Neural crest cell (in vitro differentiated cells): ENCODE data around the gene ERF. TPM values are rescaled to one million over a fixed set of nuclear protein-coding genes. Genes with fewer than 3 reads are reported as not detected.

Experiments
- DNase-seq: peaks from one replicate; pipeline ENCODE4 v3.0.0; 2021; ENCODE audit warnings: low read depth, mixed read lengths, low spot score
- H3K27ac Mint-ChIP-seq: one replicate; pipeline ENCODE4 v1.8.0; 2021; ENCODE audit warnings: mild to moderate bottlenecking, mixed read lengths; ENCODE audit not compliant: unreplicated experiment
- H3K27me3 Mint-ChIP-seq: 2 replicates; pipeline ENCODE4 v1.8.0; 2021; ENCODE audit warnings: low read depth, mild to moderate bottlenecking, mixed read lengths
- H3K36me3 Mint-ChIP-seq: 2 replicates; pipeline ENCODE4 v1.8.0; 2021; ENCODE audit warnings: low read depth, mild to moderate bottlenecking, mixed read lengths
- H3K4me1 Mint-ChIP-seq: 2 replicates; pipeline ENCODE4 v1.8.0; 2021; ENCODE audit warnings: mixed read lengths
- H3K4me3 Mint-ChIP-seq: one replicate; pipeline ENCODE4 v1.8.0; 2021; ENCODE audit warnings: mild to moderate bottlenecking, mixed read lengths
- H3K9me3 Mint-ChIP-seq: 2 replicates; pipeline ENCODE4 v1.8.0; 2021; ENCODE audit warnings: mixed read lengths
- CTCF ChIP-seq: fragments of 200-600 bp; sonication (generic); conservative IDR thresholded peaks from 2 replicates; pipeline ENCODE4 v1.5.0; 2021; ENCODE audit warnings: antibody characterized with exemption, mild to moderate bottlenecking
- total RNA-seq: library from RNA; stranded (reverse); gene quantifications from 2 replicates; pipeline ENCODE4 v1.2.1, GENCODE V29; 2021

ERF gene
- total RNA-seq, 1 donor from 2014 or later, result 102 TPM

GRCh38 chr19:42226886-42227285 is 28.0 kb downstream of the ERF start:
- Mint-ChIP-seq H3K27me3 (peaks cover 2% of the 10 kb centered on the region), H3K27ac (no peak overlapping the region), H3K9me3 (no peaks in the 10 kb centered on the region), H3K4me3 (peak overlapping the region; percentile 74), H3K36me3 (peaks cover 29% of the 10 kb centered on the region), H3K4me1 (peaks cover 19% of the 10 kb centered on the region)
- no peak for TF ChIP-seq CTCF
- no peak for DNase-seq

GRCh38 chr19:42225718-42226292 is 29.1 kb downstream of the ERF start:
- TF ChIP-seq CTCF, result no peak
- H3K4me3 Mint-ChIP-seq, result peak overlapping the region; percentile 15
- no peak for DNase-seq
- H3K4me1 Mint-ChIP-seq, result peaks cover 23% of the 10 kb centered on the region
- H3K27ac Mint-ChIP-seq, result no peak overlapping the region
- H3K36me3 Mint-ChIP-seq, result peaks cover 24% of the 10 kb centered on the region
- H3K27me3 Mint-ChIP-seq, result peaks cover 2% of the 10 kb centered on the region
- no peaks in the 10 kb centered on the region for H3K9me3 Mint-ChIP-seq

- DNase-seq, result no peak
- no peak for TF ChIP-seq CTCF
- H3K36me3 Mint-ChIP-seq, result peaks cover 24% of the 10 kb centered on the region
- peak overlapping the region; percentile 47 for H3K4me3 Mint-ChIP-seq
- no peak overlapping the region for H3K27ac Mint-ChIP-seq
- H3K4me1 Mint-ChIP-seq, result peaks cover 30% of the 10 kb centered on the region
- no peaks in the 10 kb centered on the region for H3K9me3 Mint-ChIP-seq
- H3K27me3 Mint-ChIP-seq, result peaks cover 2% of the 10 kb centered on the region
These were observed 29.8 kb downstream of the ERF start for GRCh38 chr19:42224940-42225717.

GRCh38 chr19:42220751-42221097 is 34.2 kb downstream of the ERF start:
- Mint-ChIP-seq H3K9me3 (no peaks in the 10 kb centered on the region), H3K36me3 (peaks cover 5% of the 10 kb centered on the region), H3K4me1 (peaks cover 43% of the 10 kb centered on the region), H3K27ac (peak overlapping the region; percentile 92), H3K4me3 (peak overlapping the region; percentile 94), H3K27me3 (no peaks in the 10 kb centered on the region)
- no peak for TF ChIP-seq CTCF
- DNase-seq, result no peak

GRCh38 chr19:42219812-42220750 is 34.8 kb downstream of the ERF start, which contains the start of gene ZNF526:
Gene ZNF526 (plus strand): TSS chr19:42220312. CDS start chr19:42224404, 4,092 bp downstream.
- Mint-ChIP-seq H3K27me3 (no peaks in the 10 kb centered on the region), H3K4me3 (peak within 1 kb of the TSS; percentile 94), H3K9me3 (no peaks in the 10 kb centered on the region), H3K36me3 (peaks cover 5% of the 10 kb centered on the region), H3K4me1 (peaks cover 48% of the 10 kb centered on the region), H3K27ac (peak within 1 kb of the TSS; percentile 92)
- DNase-seq, result peak; percentile 96
- no peak for TF ChIP-seq CTCF
